Motor neuron (in vitro differentiated cells): Measurements from ENCODE around the gene OGDHL. TPM values are rescaled to one million over a fixed set of nuclear protein-coding genes. Genes with fewer than 3 reads are reported as not detected.

Experiments used
- ATAC-seq, 8 experiments: fragments of 200-7000 bp; cut with Tn5 transposase; replicated peaks in 6 of 8; 2 replicates each; pipeline ENCODE4 v1.8.0; 2021; ENCODE audit warnings: mild to moderate bottlenecking in 8 of 8, moderate library complexity in 8 of 8
- H3K27ac ChIP-seq, 2 donors: fragments of 250-450 bp; sonication (Bioruptor Pico); 2 replicates each; pipeline ENCODE4 v1.9.0; 2021; ENCODE audit warnings: antibody characterized with exemption in 2 of 2, mild to moderate bottlenecking in 2 of 2, moderate library complexity in 1 of 2
- H3K4me1 ChIP-seq, 2 donors: fragments of 250-450 bp; sonication (Bioruptor Pico); replicated peaks in 1 of 2; 2 replicates each; pipeline ENCODE4 v1.6.1; 2021; ENCODE audit warnings: antibody characterized with exemption in 2 of 2, mild to moderate bottlenecking in 2 of 2, moderate library complexity in 1 of 2
- H3K4me3 ChIP-seq, 5 donors: fragments of 250-450 bp; sonication (Bioruptor Pico); 2 replicates each; pipeline ENCODE4 v1.9.0; 2021; ENCODE audit warnings: antibody characterized with exemption in 5 of 5, mild to moderate bottlenecking in 5 of 5, moderate library complexity in 4 of 5
- WGBS, 10 experiments: fragments of 450-650 bp; shearing (Covaris generic); methylation state at CpG; one replicate each; pipeline ENCODE4 v1.0.0; 2022; 5-methylcytosine and 5-hydroxymethylcytosine counted together
- in situ Hi-C, 9 experiments: fragments of 400-800 bp; cut with MboI; loops; one replicate each; pipeline ENCODE4 v1.15.0; 2021; ENCODE audit warnings: low sequenced_read_pairs in 9 of 9, low pct_unique_long_range_greater_than_20kb in 2 of 9; ENCODE audit not compliant: unreplicated experiment in 9 of 9
- total RNA-seq, 8 experiments: library from RNA; unstranded; fragments of 300-600 nt; gene quantifications; 2 replicates each; pipeline versions ENCODE4 v1.2.3 to v1.2.4, GENCODE V29; 2022

The OGDHL gene
- total RNA-seq, 8 experiments from 2014 or later: 1.9 to 47.1 (median 11.9) TPM

DNA sequence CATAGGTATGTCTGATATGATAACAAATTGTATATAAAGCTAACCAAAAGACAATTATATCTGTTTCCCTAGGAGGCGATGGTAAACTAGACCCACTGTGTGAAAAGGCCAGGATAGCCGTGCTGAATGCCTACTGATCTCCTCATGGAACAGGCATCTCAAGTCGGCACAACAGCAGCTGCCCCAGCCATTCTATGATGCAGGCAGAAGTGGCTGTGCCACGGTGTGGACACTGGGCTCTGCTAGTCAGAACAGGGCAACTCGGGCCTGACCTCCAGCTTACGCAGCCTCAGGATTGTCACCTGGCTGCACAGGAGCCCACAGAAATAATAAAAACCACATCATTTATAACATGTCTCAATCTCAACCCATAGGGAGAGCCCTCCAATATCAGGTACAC is 67.7 kb downstream of the OGDHL start:
- Histone ChIP-seq H3K4me1 (peaks cover 9 to 15% of the 10 kb centered on the region in 2 donors), H3K4me3 (no peak overlapping the region), H3K27ac (no peak overlapping the region)
- ATAC-seq: no peak
- in situ Hi-C loops: no loop called here
- 0 to 90% (median 81%) methylated on average over 1 to 5 of the region's 6 CpGs; no CpG with 5 or more reads in 2 of the 10 experiments for WGBS, 10 experiments

- 30 to 83% (median 50%) methylated on average over 1 to 3 of the region's 9 CpGs; no CpG with 5 or more reads in 6 of the 10 experiments for WGBS, 10 experiments
- no peak overlapping the region for H3K27ac ChIP-seq
- ATAC-seq: no peak
- no peak overlapping the region for H3K4me3 ChIP-seq
- in situ Hi-C loops: no loop called here
- peaks cover 12 to 15% of the 10 kb centered on the region in 2 donors for H3K4me1 ChIP-seq
Observed at GRCh38 chr10:49691588-49691987, 70.5 kb downstream of the OGDHL start.

- 0 to 40% (median 15%) methylated on average over 1 to 10 of the region's 12 CpGs; no CpG with 5 or more reads in 2 of the 10 experiments for WGBS, 10 experiments
- Histone ChIP-seq H3K27ac (peak overlapping the region in 1 of 2 donors; percentile 56), H3K4me3 (no peak overlapping the region), H3K4me1 (peaks cover 12 to 15% of the 10 kb centered on the region in 2 donors)
- in situ Hi-C loops: no loop called here
- ATAC-seq: peak in 7 of 8 experiments; percentile 26 to 95 (median 88)
Observed at GRCh38 chr10:49690698-49691356, 71.3 kb downstream of the OGDHL start.

DNA sequence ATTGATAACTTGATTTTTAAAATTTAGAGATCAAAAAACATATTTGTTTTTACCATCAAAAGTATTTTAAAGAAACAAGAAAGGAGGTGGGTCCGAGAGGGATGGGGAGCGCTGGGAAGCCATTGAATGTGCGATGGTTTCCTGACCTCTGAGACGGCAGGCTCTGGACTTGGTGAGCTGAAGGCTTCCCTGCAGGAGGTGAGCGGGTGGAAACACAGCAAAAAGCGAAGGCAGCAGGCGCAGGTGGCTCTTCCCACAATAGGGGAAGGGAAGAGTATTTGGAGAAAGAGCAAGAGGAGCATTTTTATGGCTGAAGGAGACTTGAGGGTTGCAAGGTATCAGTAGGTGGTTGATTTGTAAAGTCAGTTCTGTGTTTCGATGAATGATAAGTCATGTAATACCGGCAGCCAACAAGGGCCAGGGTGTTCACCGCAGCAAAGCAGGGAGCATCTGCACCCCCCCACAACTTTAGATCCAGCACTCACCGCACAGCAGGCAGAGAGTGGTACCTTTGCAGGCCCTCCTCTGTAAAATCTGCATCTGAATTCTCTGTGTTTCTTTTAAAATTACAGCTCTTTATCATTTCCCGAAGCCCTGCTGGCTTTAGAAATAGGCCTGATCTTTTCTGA is 72.1 kb downstream of the OGDHL start:
- no peak overlapping the region for H3K27ac ChIP-seq
- in situ Hi-C loops: no loop called here
- peaks cover 12 to 15% of the 10 kb centered on the region in 2 donors for H3K4me1 ChIP-seq
- ATAC-seq: no peak
- no peak overlapping the region for H3K4me3 ChIP-seq
- 0 to 75% (median 37%) methylated on average over 3 to 12 of the region's 12 CpGs for WGBS, 10 experiments

DNA sequence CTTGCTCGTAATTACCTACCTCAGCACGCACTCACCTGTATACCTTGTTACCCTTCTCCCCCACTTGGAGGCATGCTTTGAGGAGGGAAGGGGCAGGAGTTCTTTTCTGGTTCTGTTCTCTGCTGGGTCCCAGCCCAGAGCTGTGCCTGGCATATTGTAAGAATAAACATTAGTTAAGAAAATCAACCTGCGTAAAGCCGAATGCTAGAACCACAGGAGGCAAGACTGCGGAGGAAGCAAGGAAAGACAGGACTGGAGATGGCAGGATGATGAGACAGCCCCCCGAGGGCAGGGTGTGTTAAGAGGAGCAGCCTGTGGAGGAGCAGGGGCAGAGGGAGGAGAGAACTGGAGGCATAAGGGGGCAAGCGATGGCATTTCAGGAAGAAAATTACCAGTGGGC is 73.2 kb downstream of the OGDHL start:
- in situ Hi-C loops: no loop called here
- H3K27ac ChIP-seq: no peak overlapping the region
- no peak overlapping the region for H3K4me3 ChIP-seq
- H3K4me1 ChIP-seq: peaks cover 12 to 15% of the 10 kb centered on the region in 2 donors
- WGBS, 10 experiments: 7 to 80% (median 62%) methylated on average over 1 to 6 of the region's 7 CpGs; no CpG with 5 or more reads in 1 of the 10 experiments
- ATAC-seq: no peak

DNA sequence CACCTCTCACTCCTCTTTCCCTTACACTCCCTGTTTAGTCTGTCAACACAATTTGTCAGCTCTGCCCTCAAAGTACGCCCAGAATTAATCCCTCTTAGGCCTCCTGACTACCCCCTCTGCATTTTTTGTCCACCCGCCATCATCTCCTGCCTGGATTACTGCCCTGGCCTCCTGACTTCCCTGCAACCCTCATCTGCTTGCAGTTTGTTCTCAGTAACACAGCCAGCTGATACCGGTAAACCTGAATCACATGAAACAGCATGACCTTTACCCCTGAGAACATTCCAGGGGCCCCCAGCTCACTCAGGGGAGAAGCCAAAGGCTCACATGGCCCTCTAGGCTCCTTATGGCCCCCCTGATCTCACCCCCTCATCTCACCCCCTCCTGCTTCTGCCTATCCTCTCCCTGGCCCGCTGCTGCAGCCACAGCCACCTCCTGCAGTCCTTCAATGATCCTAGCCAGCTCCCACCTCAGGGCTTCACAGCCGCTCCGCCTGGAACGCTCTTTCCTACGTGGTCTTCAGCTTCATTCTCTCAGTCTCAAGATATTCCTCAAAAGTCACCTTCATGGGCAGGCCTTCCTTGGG is 73.8 kb downstream of the OGDHL start:
- peak in 5 of 8 experiments; percentile 42 to 70 (median 54) for ATAC-seq

DNA sequence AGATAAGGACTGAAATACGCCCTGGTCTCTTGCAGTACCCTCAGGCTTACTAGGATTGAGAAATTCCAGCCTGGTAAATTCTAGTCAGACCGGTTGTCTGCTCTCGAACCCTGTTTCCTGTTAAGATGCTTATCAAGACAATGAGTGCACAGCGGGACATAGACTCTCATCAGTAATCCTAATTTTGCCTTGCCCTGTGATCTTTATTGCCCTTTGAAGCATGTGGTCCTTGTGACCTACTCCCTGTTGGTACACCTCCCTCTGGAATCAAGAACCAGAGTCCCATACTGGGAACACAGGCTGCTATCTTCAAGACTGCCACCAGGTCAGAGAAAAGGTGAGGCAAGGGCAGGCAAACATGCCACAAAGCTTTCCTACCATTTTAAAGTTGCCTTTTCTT is 75.5 kb downstream of the OGDHL start:
- Histone ChIP-seq H3K4me3 (no peak overlapping the region), H3K27ac (no peak overlapping the region), H3K4me1 (peaks cover 12 to 15% of the 10 kb centered on the region in 2 donors)
- WGBS, 10 experiments: 0 to 83% (median 63%) methylated on average over 1 to 4 of the region's 4 CpGs; no CpG with 5 or more reads in 3 of the 10 experiments
- in situ Hi-C loops: no loop called here
- no peak for ATAC-seq

More for the DNA sequence above, 73.8 kb downstream of the OGDHL start:
- H3K4me1 ChIP-seq: peaks cover 12 to 15% of the 10 kb centered on the region in 2 donors
- H3K27ac ChIP-seq: no peak overlapping the region
- no peak overlapping the region for H3K4me3 ChIP-seq
- in situ Hi-C loops: no loop called here
- WGBS, 10 experiments: 0 to 79% (median 28%) methylated on average over 2 to 6 of the region's 8 CpGs; no CpG with 5 or more reads in 6 of the 10 experiments

Other genes with a start within 250 kb of the OGDHL start
- gene ERCC6, start 223.2 kb downstream of the OGDHL start, total RNA-seq: 100 to 1,000 TPM in 1 of 8 experiments, 10 to 100 TPM in 6, 1 to 10 TPM in 1; 9.9 to 112 (median 15.3) TPM
- 10 to 100 TPM in 3 of 8 experiments, 1 to 10 TPM in 2, under 1 TPM in 2, not detected in 1; 0.10 to 17.7 (median 8.7) TPM for gene SLC18A3, start 152.0 kb downstream of the OGDHL start, total RNA-seq
- 1 to 10 TPM in 5 of 8 experiments, not detected in 3; 2.4 to 6.5 (median 3.8) TPM for gene CHAT, start 148.3 kb downstream of the OGDHL start, total RNA-seq
- gene C10orf53, start 82.7 kb downstream of the OGDHL start, total RNA-seq: under 1 TPM in 5 of 8 experiments, not detected in 3; 0.21 to 0.76 (median 0.49) TPM
- 10 to 100 TPM; 27.6 to 49.9 (median 35.4) TPM for gene PARG, start 179.7 kb upstream of the OGDHL start, total RNA-seq
- 10 to 100 TPM; 11.1 to 37.6 (median 18.2) TPM for gene TIMM23B, start 179.7 kb upstream of the OGDHL start, total RNA-seq
- 10 to 100 TPM in 4 of 8 experiments, 1 to 10 TPM in 4; 6.6 to 26.8 (median 10.1) TPM for gene AGAP6, start 226.1 kb upstream of the OGDHL start, total RNA-seq